HepG2 (cell line): ENCODE data around the gene MARS1. TPM values are rescaled to one million over a fixed set of nuclear protein-coding genes. Genes with fewer than 3 reads are reported as not detected.

Experiments used
- ATAC-seq: fragments of 200-7000 bp; cut with Tn5 transposase; 3 replicates; pipeline ENCODE4 v1.9.1; 2020; ENCODE audit warnings: mild to moderate bottlenecking, moderate library complexity
- BruUV-seq: library from RNA; stranded (reverse); fragments of 400-500 nt; replicated peaks from 2 replicates; lab custom pipeline; 2021; lab: Mats Ljungman, UMichigan
- CTCF ChIA-PET: fragments of 300-600 bp; formaldehyde crosslinking; extraction: SDS; loops from one replicate; lab custom pipeline; 2021; ENCODE audit warnings: low total read pairs, inconsistent platforms, low intra/inter-chr PET ratio; lab: Yijun Ruan, JAX
- POLR2A ChIA-PET: fragments of 350-600 bp; sonication (Branson Sonifier 250); formaldehyde crosslinking; loops from one replicate; lab custom pipeline; 2020; ENCODE audit warnings: antibody characterized with exemption, inconsistent platforms; lab: Yijun Ruan, JAX
- DNase-seq: peaks from one replicate; pipeline ENCODE4 v3.0.0-alpha.2; 2015; ENCODE audit warnings: low spot score
- FAIRE-seq: peaks from 3 replicates; lab custom pipeline; 2011; peaks lifted over from hg19 to GRCh38; lab: Jason Lieb, UNC
- H2AFZ ChIP-seq: one replicate; pipeline ENCODE4 v1.6.1; 2011; ENCODE audit warnings: low read length, inconsistent platforms
- H3K27ac ChIP-seq: fragments of 300-600 bp; 3 replicates; pipeline ENCODE4 v1.8.0; 2011; ENCODE audit warnings: mixed run types, mild to moderate bottlenecking, mixed read lengths, low read length, inconsistent platforms; ENCODE audit not compliant: insufficient read depth; ENCODE audit errors: extremely low read length
- H3K27me3 ChIP-seq, 2 experiments: fragments of 200-600 bp in 1 of 2; 2 replicates in 1 of 2; 3 replicates in 1 of 2; pipeline versions ENCODE4 v1.6.0 to v1.8.0; 2011; ENCODE audit warnings: low read length in 2 of 2, mild to moderate bottlenecking in 2 of 2, moderate library complexity in 2 of 2, inconsistent platforms in 1 of 2; ENCODE audit not compliant: insufficient read depth in 2 of 2, control insufficient read depth in 1 of 2
- H3K36me3 ChIP-seq, 2 experiments: fragments of 200-600 bp in 1 of 2; replicated peaks in 1 of 2; 2 replicates in 1 of 2; 3 replicates in 1 of 2; pipeline versions ENCODE4 v1.5.1 to v1.8.0; 2011; ENCODE audit warnings: low read length in 2 of 2, inconsistent platforms in 1 of 2; ENCODE audit not compliant: insufficient read depth in 2 of 2, control insufficient read depth in 1 of 2
- H3K4me1 ChIP-seq: 2 replicates; pipeline ENCODE4 v1.5.1; 2012; ENCODE audit warnings: low read length, inconsistent platforms; ENCODE audit not compliant: insufficient read depth
- H3K4me2 ChIP-seq: 2 replicates; pipeline ENCODE4 v1.6.0; 2011; ENCODE audit warnings: low read depth, low read length, inconsistent platforms
- H3K4me3 ChIP-seq, 3 experiments: fragments of 200-600 bp in 1 of 3; sonication (generic), shearing (Covaris generic) in 1 of 3; replicated peaks in 1 of 3; 2 replicates each; pipeline ENCODE4 v1.5.1; 2011 to 2016; ENCODE audit warnings: low read length in 3 of 3, inconsistent platforms in 2 of 3, low read depth in 2 of 3, mild to moderate bottlenecking in 2 of 3, control low read depth in 1 of 3, mixed read lengths in 1 of 3; ENCODE audit not compliant: insufficient read depth in 1 of 3
- H3K79me2 ChIP-seq: one replicate; pipeline ENCODE4 v1.6.1; 2011; ENCODE audit warnings: low read length, inconsistent platforms; ENCODE audit not compliant: insufficient read depth
- H3K9ac ChIP-seq: 2 replicates; pipeline ENCODE4 v1.6.0; 2011; ENCODE audit warnings: mild to moderate bottlenecking, low read depth, low read length, inconsistent platforms; ENCODE audit not compliant: insufficient read depth
- H3K9me3 ChIP-seq: 2 replicates; pipeline ENCODE4 v1.5.1; 2012; ENCODE audit warnings: mild to moderate bottlenecking, low read length
- H4K20me1 ChIP-seq: 2 replicates; pipeline ENCODE4 v1.6.0; 2011; ENCODE audit warnings: inconsistent platforms, mild to moderate bottlenecking, low read length, moderate library complexity; ENCODE audit not compliant: insufficient read depth
- HNF4A ChIP-seq: sonication (generic); formaldehyde crosslinking; IDR thresholded peaks from 2 replicates; pipeline ENCODE4 v1.4.0; 2020; ENCODE audit warnings: missing genetic modification reagents
- HNRNPUL1 ChIP-seq: fragments of 200-400 bp; formaldehyde crosslinking; IDR thresholded peaks from 2 replicates; pipeline ENCODE4 v1.6.1; 2017; ENCODE audit warnings: low read depth, mild to moderate bottlenecking, low read length, moderate library complexity
- SIX4 ChIP-seq: sonication (generic); formaldehyde crosslinking; IDR thresholded peaks from 2 replicates; pipeline ENCODE4 v1.4.0; 2020; ENCODE audit warnings: missing genetic modification reagents
- ZNF564 ChIP-seq: sonication (generic); formaldehyde crosslinking; IDR thresholded peaks from 2 replicates; pipeline ENCODE4 v1.8.1; 2023; ENCODE audit warnings: mild to moderate bottlenecking, missing genetic modification reagents
- ZNF790 ChIP-seq: sonication (generic); formaldehyde crosslinking; IDR thresholded peaks from 2 replicates; pipeline ENCODE4 v1.8.0; 2022; ENCODE audit warnings: missing genetic modification reagents, mild to moderate bottlenecking, borderline replicate concordance
- WGBS: methylation state at CpG from one replicate; pipeline ENCODE4 v1.1.6; 2017; ENCODE audit warnings: low lambda C conversion rate; 5-methylcytosine and 5-hydroxymethylcytosine counted together
- in situ Hi-C: cut with HindIII; loops from 2 replicates; pipeline ENCODE4 v1.10.0; 2017; ENCODE audit warnings: low pct_unique_long_range_greater_than_20kb; ENCODE audit not compliant: extremely low pct_ligation_motif_present
- intact Hi-C: fragments of 100-400 bp; cut with micrococcal nuclease; formaldehyde crosslinking; loops from one replicate; pipeline ENCODE4 v1.10.0; 2022; ENCODE audit not compliant: unreplicated experiment
- polyA plus RNA-seq, 8 experiments: library from polyadenylated mRNA; depleted of rRNA in 3 of 8; stranded (reverse) in 7 of 8; unstranded in 1 of 8; fragments of >200 nt; fragmentation: Illumina TruSeq in 4 of 8; extraction: Trizol in 4 of 8; gene quantifications; 2 replicates each; pipeline versions ENCODE4 v1.2.1 to v1.2.3, GENCODE V29; 2011 to 2016; ENCODE audit warnings: low read depth in 4 of 8, missing spikeins in 1 of 8, mixed read lengths in 1 of 8; ENCODE audit not compliant: insufficient read depth in 1 of 8
- total RNA-seq, 5 experiments: library from RNA; depleted of rRNA; stranded (reverse); fragments of >200 nt; fragmentation: Illumina TruSeq; extraction: Trizol; gene quantifications; 2 replicates each; pipeline ENCODE4 v1.2.3, GENCODE V29; 2016; ENCODE audit warnings: low read depth in 1 of 5
- TF ChIP-seq, protein P1 (sequence below): IDR thresholded peaks from 2 replicates; pipeline ENCODE4 v1.6.1; 2018; ENCODE audit warnings: missing genetic modification reagents

The MARS1 gene
- total and polyA plus RNA-seq, 2 of the 13 experiments (the other 11 are each of a cell fraction or from before 2014, with no cell fraction given), result 115 to 181 TPM

DNA sequence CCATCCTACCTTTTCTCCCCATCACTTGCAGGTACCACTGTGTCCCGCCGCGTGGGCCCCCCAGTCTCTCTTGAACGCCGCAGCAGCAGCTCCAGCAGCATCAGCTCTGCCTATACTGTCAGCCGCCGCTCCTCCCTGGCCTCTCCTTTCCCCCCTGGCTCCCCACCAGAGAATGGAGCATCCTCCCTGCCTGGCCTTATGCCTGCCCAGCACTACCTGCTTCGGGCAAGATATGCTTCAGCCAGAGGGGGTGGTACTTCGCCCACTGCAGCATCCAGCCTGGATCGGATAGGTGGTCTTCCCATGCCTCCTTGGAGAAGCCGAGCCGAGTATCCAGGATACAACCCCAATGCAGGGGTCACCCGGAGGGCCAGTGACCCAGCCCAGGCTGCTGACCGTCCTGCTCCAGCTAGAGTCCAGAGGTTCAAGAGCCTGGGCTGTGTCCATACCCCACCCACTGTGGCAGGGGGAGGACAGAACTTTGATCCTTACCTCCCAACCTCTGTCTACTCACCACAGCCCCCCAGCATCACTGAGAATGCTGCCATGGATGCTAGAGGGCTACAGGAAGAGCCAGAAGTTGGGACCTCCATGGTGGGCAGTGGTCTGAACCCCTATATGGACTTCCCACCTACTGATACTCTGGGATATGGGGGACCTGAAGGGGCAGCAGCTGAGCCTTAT, 17.4 kb upstream of the MARS1 start (continued):
- TF ChIP-seq HNRNPUL1 (no peak), ZNF564 (CRISPR knock-in tag) (no peak)
- TF ChIP-seq, protein P1, sequence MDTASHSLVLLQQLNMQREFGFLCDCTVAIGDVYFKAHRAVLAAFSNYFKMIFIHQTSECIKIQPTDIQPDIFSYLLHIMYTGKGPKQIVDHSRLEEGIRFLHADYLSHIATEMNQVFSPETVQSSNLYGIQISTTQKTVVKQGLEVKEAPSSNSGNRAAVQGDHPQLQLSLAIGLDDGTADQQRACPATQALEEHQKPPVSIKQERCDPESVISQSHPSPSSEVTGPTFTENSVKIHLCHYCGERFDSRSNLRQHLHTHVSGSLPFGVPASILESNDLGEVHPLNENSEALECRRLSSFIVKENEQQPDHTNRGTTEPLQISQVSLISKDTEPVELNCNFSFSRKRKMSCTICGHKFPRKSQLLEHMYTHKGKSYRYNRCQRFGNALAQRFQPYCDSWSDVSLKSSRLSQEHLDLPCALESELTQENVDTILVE (CRISPR knock-in tag), result no peak

DNA sequence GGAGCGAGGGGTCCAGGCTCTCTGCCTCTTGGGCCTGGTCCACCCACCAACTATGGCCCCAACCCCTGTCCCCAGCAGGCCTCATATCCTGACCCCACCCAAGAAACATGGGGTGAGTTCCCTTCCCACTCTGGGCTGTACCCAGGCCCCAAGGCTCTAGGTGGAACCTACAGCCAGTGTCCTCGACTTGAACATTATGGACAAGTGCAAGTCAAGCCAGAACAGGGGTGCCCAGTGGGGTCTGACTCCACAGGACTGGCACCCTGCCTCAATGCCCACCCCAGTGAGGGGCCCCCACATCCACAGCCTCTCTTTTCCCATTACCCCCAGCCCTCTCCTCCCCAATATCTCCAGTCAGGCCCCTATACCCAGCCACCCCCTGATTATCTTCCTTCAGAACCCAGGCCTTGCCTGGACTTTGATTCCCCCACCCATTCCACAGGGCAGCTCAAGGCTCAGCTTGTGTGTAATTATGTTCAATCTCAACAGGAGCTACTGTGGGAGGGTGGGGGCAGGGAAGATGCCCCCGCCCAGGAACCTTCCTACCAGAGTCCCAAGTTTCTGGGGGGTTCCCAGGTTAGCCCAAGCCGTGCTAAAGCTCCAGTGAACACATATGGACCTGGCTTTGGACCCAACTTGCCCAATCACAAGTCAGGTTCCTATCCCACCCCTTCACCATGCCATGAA, 16.8 kb upstream of the MARS1 start:
- Histone ChIP-seq H2AFZ (no peak overlapping the region), H3K27ac (no peak overlapping the region), H3K27me3 (peaks cover 7 to 49% of the 10 kb centered on the region in 2 experiments), H3K9ac (no peak overlapping the region), H3K4me1 (peaks cover 35% of the 10 kb centered on the region), H3K4me3 (no peak overlapping the region), H3K4me2 (no peak overlapping the region), H3K79me2 (no peaks in the 10 kb centered on the region), H3K36me3 (no peaks in the 10 kb centered on the region), H3K9me3 (no peaks in the 10 kb centered on the region), H4K20me1 (no peaks in the 10 kb centered on the region)
- POLR2A ChIA-PET, result no interaction called here
- intact Hi-C loops (no loop called here), in situ Hi-C loops (no loop called here)
- TF ChIP-seq ZNF790 (CRISPR knock-in tag) (no peak), SIX4 (CRISPR knock-in tag) (no peak), HNF4A (CRISPR knock-in tag) (peak; percentile 30; the same call in 1 of the 2 replicates)
- no TSS peak for BruUV-seq
- CTCF ChIA-PET, result no interaction called here
- WGBS, result 0% methylated on average over 2 of the region's 4 CpGs
- ATAC-seq (no peak), FAIRE-seq (no peak), DNase-seq (no peak)
